BLaER1 treated with 17β-estradiol and CSF1 and Interleukin-3, amounts not matched to agents 10 nM and 100 nM (cell line): Measurements from ENCODE around the gene CELA2B.

Experiments used
- H3K27ac ChIP-seq, 11 experiments: shearing (Covaris generic); formaldehyde crosslinking; 2 replicates each; pipeline ENCODE4 v1.8.1; 2022
- H3K27me3 ChIP-seq, 11 experiments: shearing (Covaris generic); formaldehyde crosslinking; 2 replicates each; pipeline ENCODE4 v1.8.1; 2022
- H3K36me3 ChIP-seq, 11 experiments: shearing (Covaris generic); formaldehyde crosslinking; 2 replicates each; pipeline ENCODE4 v1.8.1; 2022
- H3K4me1 ChIP-seq, 10 experiments: shearing (Covaris generic); formaldehyde crosslinking; 2 replicates each; pipeline ENCODE4 v1.8.1; 2022
- H3K4me2 ChIP-seq, 11 experiments: shearing (Covaris generic); formaldehyde crosslinking; 2 replicates each; pipeline ENCODE4 v1.8.1; 2022
- H3K4me3 ChIP-seq, 10 experiments: shearing (Covaris generic); formaldehyde crosslinking; 2 replicates each; pipeline ENCODE4 v1.8.1; 2022
- H3K9ac ChIP-seq, 11 experiments: shearing (Covaris generic); formaldehyde crosslinking; 2 replicates each; pipeline ENCODE4 v1.8.1; 2022
- H3K9me3 ChIP-seq, 11 experiments: shearing (Covaris generic); formaldehyde crosslinking; replicated peaks in 1 of 11; 2 replicates each; pipeline ENCODE4 v1.8.1; 2022
- H4K20me1 ChIP-seq, 11 experiments: shearing (Covaris generic); formaldehyde crosslinking; 2 replicates each; pipeline ENCODE4 v1.8.1; 2022
- Cebpa-rat ChIP-seq, 11 experiments: shearing (Covaris generic); IDR thresholded peaks; 2 replicates each; pipeline ENCODE4 v1.8.1; 2022

CELA2B gene

GRCh38 chr1:15525050-15526020, 49.4 kb downstream of the CELA2B start:
- Histone ChIP-seq H3K9me3 (no peaks in the 10 kb centered on the region), H3K4me3 (peak overlapping the region; percentile 60 to 91 (median 81)), H3K4me1 (peaks cover 33 to 48% (median 44%) of the 10 kb centered on the region in 10 experiments), H3K36me3 (peaks cover under 1 to 16% (median 4%) of the 10 kb centered on the region in 11 experiments; a peak in 15 of 22 replicates), H4K20me1 (peaks cover 0 to 11% (median 0%) of the 10 kb centered on the region in 11 experiments; a peak in 4 of 22 replicates), H3K27ac (peak overlapping the region; percentile 57 to 93 (median 71); a peak in 21 of 22 replicates), H3K4me2 (peak overlapping the region; percentile 83 to 97 (median 94)), H3K9ac (peak overlapping the region; percentile 57 to 95 (median 72)), H3K27me3 (no peaks in the 10 kb centered on the region)
- no peak for TF ChIP-seq Cebpa-rat (IDR thresholded peaks at IDR 0.05)

- H4K20me1 ChIP-seq = peaks cover 0 to 11% (median 0%) of the 10 kb centered on the region in 11 experiments; a peak in 5 of 22 replicates
- no peaks in the 10 kb centered on the region for H3K9me3 ChIP-seq
- peaks cover 33 to 52% (median 45%) of the 10 kb centered on the region in 10 experiments for H3K4me1 ChIP-seq
- H3K27me3 ChIP-seq = no peaks in the 10 kb centered on the region
- peaks cover 7 to 23% (median 12%) of the 10 kb centered on the region in 11 experiments; a peak in 17 of 22 replicates for H3K36me3 ChIP-seq
- peak overlapping the region; percentile 83 to 97 (median 94) for H3K4me2 ChIP-seq
- H3K27ac ChIP-seq = peak overlapping the region in 10 of 11 experiments; percentile 15 to 93 (median 70); a peak in 14 of 22 replicates
- peak overlapping the region; percentile 74 to 91 (median 82); a peak in 19 of 20 replicates for H3K4me3 ChIP-seq
- H3K9ac ChIP-seq = peak overlapping the region; percentile 38 to 95 (median 72); a peak in 13 of 22 replicates
- no peak for TF ChIP-seq Cebpa-rat (IDR thresholded peaks at IDR 0.05)
Observed at GRCh38 chr1:15526021-15526489, 50.2 kb downstream of the CELA2B start.

DNA sequence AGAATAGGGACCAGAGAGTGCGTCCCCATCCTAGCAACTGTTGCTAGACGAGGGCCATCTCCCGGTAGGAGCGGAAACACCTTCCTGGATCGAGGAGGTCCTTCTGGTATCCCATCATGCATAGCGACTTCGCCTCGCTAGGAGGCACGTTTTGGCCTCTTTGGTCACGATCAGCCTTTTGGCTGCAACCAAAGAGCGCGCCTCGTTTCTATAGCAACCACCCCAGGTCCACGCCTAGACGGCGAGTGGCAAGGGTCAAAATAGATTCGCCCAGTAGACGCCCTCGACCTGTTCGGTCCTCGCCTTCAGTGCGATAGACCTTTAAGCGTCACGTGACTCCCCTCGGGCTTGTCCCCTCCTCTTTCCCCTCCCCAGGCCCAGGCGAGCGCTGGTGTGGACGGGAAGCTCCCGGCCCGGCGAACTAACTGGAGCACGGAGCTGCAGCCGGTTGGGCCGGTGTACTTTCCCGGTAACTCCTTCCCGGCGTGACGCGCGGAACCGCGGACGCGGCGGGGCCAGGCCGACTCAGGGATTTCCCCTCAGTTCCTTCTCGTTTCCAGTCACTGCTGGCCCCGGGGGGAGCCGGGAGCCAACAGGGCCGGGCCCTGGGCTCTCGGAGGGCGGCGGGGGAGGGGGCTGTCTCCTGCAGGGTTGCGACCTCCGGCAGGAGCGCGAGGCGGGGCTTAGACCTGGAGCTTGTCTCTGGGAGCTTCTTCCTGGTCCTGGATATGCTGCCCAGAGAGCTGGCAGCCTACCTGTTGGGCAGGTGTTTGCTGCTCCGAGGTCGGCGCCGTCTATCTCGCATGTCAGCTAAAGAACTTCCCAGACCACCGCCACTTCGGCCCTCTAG, 50.8 kb downstream of the CELA2B start, which contains the start of gene DNAJC16:
Gene DNAJC16 (plus strand): TSS at position 359 of the 850 bp plus-strand sequence. CDS start 2,258 bp downstream, outside the sequence.
- peaks cover 33 to 52% (median 40%) of the 10 kb centered on the region in 10 experiments for H3K4me1 ChIP-seq
- peaks cover 11 to 29% (median 15%) of the 10 kb centered on the region in 11 experiments; a peak in 17 of 22 replicates for H3K36me3 ChIP-seq
- H4K20me1 ChIP-seq = peaks cover 0 to 11% (median 0%) of the 10 kb centered on the region in 11 experiments; a peak in 5 of 22 replicates
- peak within 1 kb of the TSS; percentile 83 to 97 (median 94) for H3K4me2 ChIP-seq
- H3K27ac ChIP-seq = peak within 1 kb of the TSS; percentile 80 to 93 (median 88)
- no peaks in the 10 kb centered on the region for H3K9me3 ChIP-seq
- no peaks in the 10 kb centered on the region for H3K27me3 ChIP-seq
- TF ChIP-seq Cebpa-rat (IDR thresholded peaks at IDR 0.05) = no peak
- H3K4me3 ChIP-seq = peak within 1 kb of the TSS; percentile 74 to 91 (median 82)
- H3K9ac ChIP-seq = peak within 1 kb of the TSS; percentile 82 to 95 (median 91)

DNA sequence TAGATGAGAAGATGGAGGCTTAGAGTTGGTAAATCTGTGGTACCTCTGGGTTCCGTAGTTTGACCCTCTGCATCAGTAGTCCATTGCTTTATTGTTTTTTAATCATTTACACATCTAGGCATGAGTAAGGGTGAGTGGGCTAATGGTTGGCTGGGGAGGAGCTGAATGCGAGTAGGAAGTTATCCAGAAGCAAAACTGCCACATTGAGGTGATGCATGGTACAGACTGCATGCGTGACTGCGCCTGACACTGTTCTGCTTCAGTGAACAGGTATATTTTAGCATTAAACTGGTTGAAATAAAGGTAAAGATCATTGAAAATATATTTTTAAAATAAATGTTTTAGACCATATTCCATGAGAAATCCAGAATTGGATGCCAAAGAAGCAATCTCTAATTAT, 55.1 kb downstream of the CELA2B start:
- no peaks in the 10 kb centered on the region for H3K27me3 ChIP-seq
- H3K4me1 ChIP-seq = peaks cover 11 to 35% (median 15%) of the 10 kb centered on the region in 10 experiments; a peak in 19 of 20 replicates
- H3K27ac ChIP-seq = no peak overlapping the region
- H3K9ac ChIP-seq = no peak overlapping the region; a peak in 1 of 22 replicates
- H3K4me3 ChIP-seq = no peak overlapping the region
- peaks cover 0 to 6% (median 0%) of the 10 kb centered on the region in 11 experiments; a peak in 3 of 22 replicates for H4K20me1 ChIP-seq
- TF ChIP-seq Cebpa-rat (IDR thresholded peaks at IDR 0.05) = no peak
- H3K9me3 ChIP-seq = no peaks in the 10 kb centered on the region
- H3K36me3 ChIP-seq = peaks cover 20 to 66% (median 37%) of the 10 kb centered on the region in 11 experiments
- peak overlapping the region in 2 of 11 experiments; percentile 10 to 61; a peak in 2 of 22 replicates for H3K4me2 ChIP-seq

DNA sequence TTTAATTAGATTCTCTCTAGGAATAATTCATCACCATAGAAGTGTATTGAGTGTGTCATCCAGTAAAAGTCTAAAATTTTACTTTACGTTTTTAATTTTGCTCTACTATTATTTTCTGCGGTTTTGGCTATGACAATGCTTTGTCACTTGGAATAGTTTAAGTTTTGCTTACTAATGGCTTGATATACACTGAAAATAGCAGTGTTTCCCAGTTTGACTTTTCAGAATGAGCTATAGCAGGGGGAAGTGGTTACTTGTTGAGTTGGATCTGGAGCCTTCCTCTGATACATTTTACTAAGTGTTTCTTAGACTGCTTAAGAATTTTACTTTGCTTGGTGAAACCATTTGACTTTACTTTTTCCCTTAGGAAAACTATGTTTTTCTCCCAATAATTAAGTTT, 55.8 kb downstream of the CELA2B start:
- 0 out of 22 replicates have a peak overlapping the region, but pooled peaks of 1 of the 11 experiments have one; percentile 19 for H3K9ac ChIP-seq
- no peaks in the 10 kb centered on the region for H3K27me3 ChIP-seq
- TF ChIP-seq Cebpa-rat (IDR thresholded peaks at IDR 0.05) = no peak
- peak overlapping the region in 2 of 11 experiments; percentile 38 to 61; a peak in 2 of 22 replicates for H3K4me2 ChIP-seq
- no peak overlapping the region for H3K27ac ChIP-seq
- H3K36me3 ChIP-seq = peaks cover 26 to 73% (median 44%) of the 10 kb centered on the region in 11 experiments
- H3K4me3 ChIP-seq = no peak overlapping the region
- peaks cover 8 to 33% (median 12%) of the 10 kb centered on the region in 10 experiments; a peak in 19 of 20 replicates for H3K4me1 ChIP-seq
- peaks cover 0 to 6% (median 0%) of the 10 kb centered on the region in 11 experiments; a peak in 3 of 22 replicates for H4K20me1 ChIP-seq
- H3K9me3 ChIP-seq = no peaks in the 10 kb centered on the region

DNA sequence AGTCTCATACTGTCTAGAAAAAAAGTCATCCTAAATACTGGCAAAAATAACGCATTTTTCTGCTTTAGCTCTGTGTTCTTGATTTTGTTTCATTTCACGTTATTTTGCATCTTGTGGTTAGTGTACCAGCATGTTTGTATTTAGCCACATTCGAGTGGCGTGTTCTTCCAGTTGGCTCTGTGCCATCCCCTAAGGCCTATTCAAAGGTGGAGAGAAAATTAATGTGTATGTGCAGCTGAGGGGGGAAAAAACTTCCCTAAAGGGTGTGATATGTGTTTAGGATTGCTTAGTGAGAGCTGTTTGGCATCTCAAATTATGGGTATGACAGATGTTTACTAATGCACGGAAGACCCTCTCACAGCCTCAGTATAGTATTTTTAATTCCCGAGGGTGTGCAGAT, 62.9 kb downstream of the CELA2B start:
- no peaks in the 10 kb centered on the region for H3K9me3 ChIP-seq
- H3K36me3 ChIP-seq = peaks cover 75 to 100% (median 96%) of the 10 kb centered on the region in 11 experiments
- H4K20me1 ChIP-seq = peaks cover 0 to 8% (median 0%) of the 10 kb centered on the region in 11 experiments; a peak in 1 of 22 replicates
- H3K4me3 ChIP-seq = no peak overlapping the region
- TF ChIP-seq Cebpa-rat (IDR thresholded peaks at IDR 0.05) = no peak
- H3K9ac ChIP-seq = no peak overlapping the region
- no peaks in the 10 kb centered on the region for H3K4me1 ChIP-seq
- no peaks in the 10 kb centered on the region for H3K27me3 ChIP-seq
- H3K4me2 ChIP-seq = no peak overlapping the region
- H3K27ac ChIP-seq = no peak overlapping the region

DNA sequence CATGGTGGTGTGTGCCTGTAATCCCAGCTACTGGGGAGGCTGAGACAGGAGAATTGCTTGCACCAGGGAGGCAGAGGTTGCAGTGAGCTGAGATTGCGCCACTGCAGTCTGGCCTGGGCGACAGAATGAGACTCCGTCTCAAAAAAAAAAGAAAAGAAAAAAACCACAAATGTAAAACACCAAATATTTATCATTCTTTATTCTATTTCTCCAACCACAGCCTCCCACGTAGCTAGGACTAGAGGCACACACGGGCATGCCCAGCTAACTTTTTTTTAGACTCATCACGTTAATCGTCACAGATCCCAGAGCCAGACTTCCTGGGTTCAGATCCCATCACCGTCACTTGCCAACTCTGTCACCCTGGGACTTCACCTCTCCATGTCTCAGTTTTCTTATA, 64.3 kb downstream of the CELA2B start:
- no peak overlapping the region for H3K9ac ChIP-seq
- H3K27ac ChIP-seq = no peak overlapping the region
- H3K36me3 ChIP-seq = peaks cover 82 to 100% (median 95%) of the 10 kb centered on the region in 11 experiments
- H3K4me2 ChIP-seq = no peak overlapping the region
- no peak for TF ChIP-seq Cebpa-rat (IDR thresholded peaks at IDR 0.05)
- H4K20me1 ChIP-seq = peaks cover 0 to 8% (median 0%) of the 10 kb centered on the region in 11 experiments; a peak in 1 of 22 replicates
- H3K9me3 ChIP-seq = no peaks in the 10 kb centered on the region
- no peaks in the 10 kb centered on the region for H3K27me3 ChIP-seq
- no peak overlapping the region for H3K4me3 ChIP-seq
- no peaks in the 10 kb centered on the region for H3K4me1 ChIP-seq
